ENCODE results near the gene TMEM150B. TPM values are rescaled to one million over a fixed set of nuclear protein-coding genes. Genes with fewer than 3 reads are reported as not detected.
A peak's percentile ranks its signal among the peaks of the same experiment; 100 is the strongest.

The TMEM150B gene
- total and polyA plus RNA-seq, 9 of the 15 experiments (the other 6 are each of a cell fraction or from before 2014, with no cell fraction given) = 0.47 to 1.3 (median 0.74) TPM; not detected in 2

GRCh38 chr19:55270172-55270942 is 54.8 kb downstream of the TMEM150B start (continued):
- no peak for TF ChIP-seq ETS1 (conservative IDR thresholded peaks at IDR 0.05; ENCODE audit: control insufficient read depth, low read depth, low read length)
- TF ChIP-seq, protein P1, sequence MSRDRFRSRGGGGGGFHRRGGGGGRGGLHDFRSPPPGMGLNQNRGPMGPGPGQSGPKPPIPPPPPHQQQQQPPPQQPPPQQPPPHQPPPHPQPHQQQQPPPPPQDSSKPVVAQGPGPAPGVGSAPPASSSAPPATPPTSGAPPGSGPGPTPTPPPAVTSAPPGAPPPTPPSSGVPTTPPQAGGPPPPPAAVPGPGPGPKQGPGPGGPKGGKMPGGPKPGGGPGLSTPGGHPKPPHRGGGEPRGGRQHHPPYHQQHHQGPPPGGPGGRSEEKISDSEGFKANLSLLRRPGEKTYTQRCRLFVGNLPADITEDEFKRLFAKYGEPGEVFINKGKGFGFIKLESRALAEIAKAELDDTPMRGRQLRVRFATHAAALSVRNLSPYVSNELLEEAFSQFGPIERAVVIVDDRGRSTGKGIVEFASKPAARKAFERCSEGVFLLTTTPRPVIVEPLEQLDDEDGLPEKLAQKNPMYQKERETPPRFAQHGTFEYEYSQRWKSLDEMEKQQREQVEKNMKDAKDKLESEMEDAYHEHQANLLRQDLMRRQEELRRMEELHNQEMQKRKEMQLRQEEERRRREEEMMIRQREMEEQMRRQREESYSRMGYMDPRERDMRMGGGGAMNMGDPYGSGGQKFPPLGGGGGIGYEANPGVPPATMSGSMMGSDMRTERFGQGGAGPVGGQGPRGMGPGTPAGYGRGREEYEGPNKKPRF (IDR thresholded peaks at IDR 0.05; ENCODE audit: low read depth, low read length) = no peak
- TF ChIP-seq MED1 (CRISPR knock-in tag; IDR thresholded peaks at IDR 0.05; ENCODE audit: borderline replicate concordance) = no peak
- TF ChIP-seq ZFP91 (CRISPR knock-in tag; IDR thresholded peaks at IDR 0.05) = no peak
- TF ChIP-seq ZNF175 (CRISPR knock-in tag; IDR thresholded peaks at IDR 0.05; ENCODE audit: low read depth) = peak; percentile 89
- TF ChIP-seq GATA2 (CRISPR knock-in tag; IDR thresholded peaks at IDR 0.05) = no peak
- no peak for TF ChIP-seq SNRNP70 (optimal IDR thresholded peaks at IDR 0.05; ENCODE audit: low read depth, low read length)
- TF ChIP-seq ZBTB7A (IDR thresholded peaks at IDR 0.05; ENCODE audit: borderline replicate concordance, control insufficient read depth, low read depth, low read length) = no peak
- TF ChIP-seq SIRT6 (IDR thresholded peaks at IDR 0.05; ENCODE audit: low read depth, low read length) = no peak
- peak; percentile 68; the same call in 1 of the 2 replicates for TF ChIP-seq CBFB (CRISPR knock-in tag; IDR thresholded peaks at IDR 0.05)
- TF ChIP-seq ATF7 (IDR thresholded peaks at IDR 0.05) = peak; percentile 69
- TF ChIP-seq TAF7 (tag; IDR thresholded peaks at IDR 0.05) = no peak
- TF ChIP-seq, protein P2, sequence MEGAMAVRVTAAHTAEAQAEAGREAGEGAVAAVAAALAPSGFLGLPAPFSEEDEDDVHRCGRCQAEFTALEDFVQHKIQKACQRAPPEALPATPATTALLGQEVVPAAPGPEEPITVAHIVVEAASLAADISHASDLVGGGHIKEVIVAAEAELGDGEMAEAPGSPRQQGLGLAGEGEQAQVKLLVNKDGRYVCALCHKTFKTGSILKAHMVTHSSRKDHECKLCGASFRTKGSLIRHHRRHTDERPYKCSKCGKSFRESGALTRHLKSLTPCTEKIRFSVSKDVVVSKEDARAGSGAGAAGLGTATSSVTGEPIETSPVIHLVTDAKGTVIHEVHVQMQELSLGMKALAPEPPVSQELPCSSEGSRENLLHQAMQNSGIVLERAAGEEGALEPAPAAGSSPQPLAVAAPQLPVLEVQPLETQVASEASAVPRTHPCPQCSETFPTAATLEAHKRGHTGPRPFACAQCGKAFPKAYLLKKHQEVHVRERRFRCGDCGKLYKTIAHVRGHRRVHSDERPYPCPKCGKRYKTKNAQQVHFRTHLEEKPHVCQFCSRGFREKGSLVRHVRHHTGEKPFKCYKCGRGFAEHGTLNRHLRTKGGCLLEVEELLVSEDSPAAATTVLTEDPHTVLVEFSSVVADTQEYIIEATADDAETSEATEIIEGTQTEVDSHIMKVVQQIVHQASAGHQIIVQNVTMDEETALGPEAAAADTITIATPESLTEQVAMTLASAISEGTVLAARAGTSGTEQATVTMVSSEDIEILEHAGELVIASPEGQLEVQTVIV (CRISPR knock-in tag; IDR thresholded peaks at IDR 0.05; ENCODE audit: borderline replicate concordance) = no peak
- no peak; the same call in 1 of the 2 replicates for TF ChIP-seq SMAD3 (CRISPR knock-in tag; conservative IDR thresholded peaks at IDR 0.05)
- no peak for TF ChIP-seq ZNF695 (CRISPR knock-in tag; IDR thresholded peaks at IDR 0.05)
- TF ChIP-seq HOMEZ (CRISPR knock-in tag; IDR thresholded peaks at IDR 0.05) = no peak
- TF ChIP-seq SRF (CRISPR knock-in tag; IDR thresholded peaks at IDR 0.05) = no peak
- TF ChIP-seq ZNF76 (CRISPR knock-in tag; IDR thresholded peaks at IDR 0.05; ENCODE audit: borderline replicate concordance) = peak; percentile 69; the same call in 1 of the 2 replicates

All from K562 (cell line).